OCI-LY1 (cell line): ENCODE data around the gene SMG9.
A peak's percentile ranks its signal among the peaks of the same experiment; 100 is the strongest.

Source experiments
- H2AFZ ChIP-seq: fragments of 200-600 bp; sonication (generic), shearing (Covaris generic); 2 replicates; pipeline ENCODE4 v1.6.0; 2014; ENCODE audit warnings: antibody characterized with exemption, mild to moderate bottlenecking, low read length
- H3F3A ChIP-seq: fragments of 200-600 bp; sonication (generic), shearing (Covaris generic); 2 replicates; pipeline ENCODE4 v1.6.0; 2014; ENCODE audit warnings: mild to moderate bottlenecking, antibody characterized with exemption, low read length, moderate library complexity; ENCODE audit not compliant: insufficient read depth
- H3K27ac ChIP-seq: fragments of 200-600 bp; sonication (generic); 2 replicates; pipeline ENCODE4 v1.5.1; 2014; ENCODE audit warnings: low read length, mixed run types, mild to moderate bottlenecking, low read depth; ENCODE audit not compliant: poor library complexity, severe bottlenecking
- H3K27me3 ChIP-seq: fragments of 200-600 bp; sonication (generic); 2 replicates; pipeline ENCODE4 v1.6.0; 2014; ENCODE audit warnings: antibody characterized with exemption, mild to moderate bottlenecking, low read length, moderate library complexity; ENCODE audit not compliant: insufficient read depth
- H3K36me3 ChIP-seq: fragments of 200-600 bp; sonication (generic); 2 replicates; pipeline ENCODE4 v1.6.1; 2014; ENCODE audit warnings: mild to moderate bottlenecking, antibody characterized with exemption, low read length, moderate library complexity, mixed read lengths; ENCODE audit not compliant: insufficient read depth
- H3K4me1 ChIP-seq: fragments of 200-600 bp; sonication (generic); 2 replicates; pipeline ENCODE4 v1.5.1; 2014; ENCODE audit warnings: mild to moderate bottlenecking, low read length, moderate library complexity; ENCODE audit not compliant: insufficient read depth, severe bottlenecking
- H3K4me2 ChIP-seq: fragments of 200-600 bp; sonication (generic), shearing (Covaris generic); 2 replicates; pipeline ENCODE4 v1.6.1; 2014; ENCODE audit warnings: low read length
- H3K4me3 ChIP-seq: fragments of 200-600 bp; sonication (generic); 2 replicates; pipeline ENCODE4 v1.5.1; 2014; ENCODE audit warnings: low read length, low read depth, mild to moderate bottlenecking, mixed read lengths; ENCODE audit not compliant: poor library complexity, severe bottlenecking
- H3K79me2 ChIP-seq: fragments of 200-600 bp; shearing (Covaris generic); 2 replicates; pipeline ENCODE4 v1.6.1; 2016; ENCODE audit warnings: mixed run types, low read length, mixed read lengths; ENCODE audit not compliant: insufficient read depth
- H3K9ac ChIP-seq: fragments of 200-600 bp; sonication (generic), shearing (Covaris generic); 2 replicates; pipeline ENCODE4 v1.6.1; 2014; ENCODE audit warnings: mild to moderate bottlenecking, low read length, mixed read lengths
- H3K9me2 ChIP-seq: fragments of 200-600 bp; sonication (generic), shearing (Covaris generic); 2 replicates; pipeline ENCODE4 v1.6.1; 2014; ENCODE audit warnings: low read depth, mild to moderate bottlenecking, low read length, mixed read lengths
- H3K9me3 ChIP-seq: fragments of 200-600 bp; shearing (Covaris generic); 2 replicates; pipeline ENCODE4 v1.6.1; 2014; ENCODE audit warnings: low read length, mixed read lengths
- H4K20me1 ChIP-seq: fragments of 200-600 bp; sonication (generic), shearing (Covaris generic); 2 replicates; pipeline ENCODE4 v1.6.0; 2016; ENCODE audit warnings: mild to moderate bottlenecking, low read length; ENCODE audit not compliant: insufficient read depth
- CTCF ChIP-seq: fragments of 200-600 bp; sonication (generic), shearing (Covaris generic); IDR thresholded peaks from 2 replicates; pipeline ENCODE4 v1.5.1; 2017; ENCODE audit warnings: mild to moderate bottlenecking, antibody characterized with exemption, low read length, moderate library complexity, mixed read lengths
- EZH2 ChIP-seq: fragments of 200-600 bp; sonication (generic), shearing (Covaris generic); IDR thresholded peaks from 2 replicates; pipeline ENCODE4 v1.8.0; 2017; ENCODE audit warnings: borderline replicate concordance, mixed run types, mild to moderate bottlenecking, antibody characterized with exemption, low read length, moderate library complexity, mixed read lengths

The SMG9 gene

GRCh38 chr19:43768273-43769050 lies 13.7 kb upstream of the SMG9 start:
- Histone ChIP-seq H3K27me3 (no peaks in the 10 kb centered on the region), H3K79me2 (no peaks in the 10 kb centered on the region), H3K4me1 (peaks cover 26% of the 10 kb centered on the region), H2AFZ (no peak overlapping the region), H3K9ac (no peak overlapping the region), H3K27ac (peak overlapping the region; percentile 97), H3K9me2 (no peaks in the 10 kb centered on the region), H3K36me3 (peaks cover 36% of the 10 kb centered on the region; the same call in 1 of the 2 replicates), H3F3A (no peaks in the 10 kb centered on the region), H3K4me3 (no peak overlapping the region), H3K9me3 (no peaks in the 10 kb centered on the region), H4K20me1 (no peaks in the 10 kb centered on the region), H3K4me2 (no peak overlapping the region)
- TF ChIP-seq EZH2 (no peak), CTCF (no peak)

DNA sequence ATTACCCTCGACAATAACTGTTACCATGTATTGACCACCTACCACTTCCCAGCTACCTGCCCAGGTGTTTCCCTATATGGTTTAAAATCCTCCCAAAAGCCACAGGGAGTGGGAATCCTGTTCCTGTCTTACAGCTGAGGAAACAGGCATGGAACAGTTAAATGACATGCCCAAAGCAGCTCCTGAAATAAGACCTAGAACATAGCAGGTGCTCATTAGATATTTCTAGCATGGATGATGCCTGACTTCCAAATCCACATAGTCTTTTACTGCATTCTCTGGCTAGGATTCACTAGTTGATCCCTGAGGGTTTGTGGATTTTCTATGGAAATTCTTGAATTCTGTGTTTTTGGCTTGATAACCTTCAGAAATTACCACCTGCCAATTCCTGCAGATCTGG lies 13.1 kb upstream of the SMG9 start:
- TF ChIP-seq CTCF (no peak), EZH2 (no peak)
- Histone ChIP-seq H3K4me2 (no peak overlapping the region), H3K4me1 (peaks cover 26% of the 10 kb centered on the region), H3F3A (no peaks in the 10 kb centered on the region), H3K27me3 (no peaks in the 10 kb centered on the region), H3K9me2 (no peaks in the 10 kb centered on the region), H3K36me3 (peaks cover 34% of the 10 kb centered on the region; the same call in 1 of the 2 replicates), H3K79me2 (no peaks in the 10 kb centered on the region), H3K9ac (no peak overlapping the region), H3K9me3 (no peaks in the 10 kb centered on the region), H2AFZ (no peak overlapping the region), H3K4me3 (no peak overlapping the region), H4K20me1 (no peaks in the 10 kb centered on the region), H3K27ac (peak overlapping the region; percentile 97)

DNA sequence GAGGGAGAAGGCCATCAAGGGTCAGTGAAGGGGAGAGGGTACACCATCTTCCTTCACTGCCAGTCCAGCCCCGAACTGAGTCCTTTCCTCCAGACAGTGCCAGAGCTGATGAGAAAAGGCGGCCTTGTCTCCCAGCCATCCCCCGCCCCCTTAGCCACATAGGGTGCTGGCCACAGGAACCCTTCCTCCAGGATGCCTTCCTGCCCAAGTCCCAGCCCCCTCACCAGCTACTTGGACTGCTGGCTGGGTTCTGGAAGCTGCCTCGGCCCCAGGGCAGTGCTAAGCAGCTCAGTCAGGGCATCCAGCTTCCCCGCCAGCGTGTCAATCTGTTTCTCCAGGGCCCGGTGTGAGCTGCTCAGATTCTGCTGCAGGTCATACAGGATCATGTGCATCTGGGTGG lies 12.6 kb upstream of the SMG9 start:
- Histone ChIP-seq H3K4me1 (peaks cover 26% of the 10 kb centered on the region), H3K9me2 (no peaks in the 10 kb centered on the region), H3K27me3 (no peaks in the 10 kb centered on the region), H3K79me2 (no peaks in the 10 kb centered on the region), H3K36me3 (peaks cover 29% of the 10 kb centered on the region; the same call in 1 of the 2 replicates), H4K20me1 (no peaks in the 10 kb centered on the region), H3K9ac (no peak overlapping the region), H2AFZ (no peak overlapping the region), H3F3A (no peaks in the 10 kb centered on the region), H3K4me3 (no peak overlapping the region), H3K27ac (peak overlapping the region; percentile 97), H3K9me3 (no peaks in the 10 kb centered on the region), H3K4me2 (no peak overlapping the region)
- no peak for TF ChIP-seq CTCF
